Panc1 (cell line): Measurements from ENCODE around the gene SURF4. TPM values are rescaled to one million over a fixed set of nuclear protein-coding genes. Genes with fewer than 3 reads are reported as not detected.

Source experiments
- ATAC-seq: fragments of 200-7000 bp; cut with Tn5 transposase; 2 replicates; pipeline ENCODE4 v1.9.1; 2020; ENCODE audit warnings: mild to moderate bottlenecking, moderate library complexity
- BruUV-seq: library from RNA; stranded (reverse); fragments of 400-500 nt; replicated peaks from 2 replicates; lab custom pipeline; 2021; lab: Mats Ljungman, UMichigan
- CTCF ChIA-PET: fragments of 300-600 bp; sonication (Branson Sonifier 250); formaldehyde crosslinking; loops from one replicate; lab custom pipeline; 2022; ENCODE audit warnings: antibody characterized with exemption; lab: Charles Lee
- POLR2A ChIA-PET: fragments of 300-600 bp; sonication (Branson Sonifier 250); formaldehyde crosslinking; loops from one replicate; lab custom pipeline; 2022; ENCODE audit warnings: antibody characterized with exemption; lab: Charles Lee
- DNase-seq: peaks from one replicate; pipeline ENCODE4 v3.0.0-alpha.2; 2010; ENCODE audit warnings: low read depth, low spot score
- H3K27ac ChIP-seq: 2 replicates; pipeline ENCODE4 v1.5.1; 2011; ENCODE audit warnings: mild to moderate bottlenecking, low read length, inconsistent platforms
- H3K27me3 ChIP-seq: fragments of 200-500 bp; sonication (Bioruptor generic); 2 replicates; pipeline ENCODE4 v1.6.0; 2014; ENCODE audit warnings: low read length, inconsistent platforms; ENCODE audit not compliant: control insufficient read depth, insufficient read depth
- H3K36me3 ChIP-seq: fragments of 200-500 bp; sonication (Bioruptor generic); 2 replicates; pipeline ENCODE4 v1.5.1; 2014; ENCODE audit warnings: inconsistent platforms, mild to moderate bottlenecking, low read length, moderate library complexity; ENCODE audit not compliant: control insufficient read depth, insufficient read depth
- H3K4me1 ChIP-seq: 2 replicates; pipeline ENCODE4 v1.5.1; 2011; ENCODE audit warnings: inconsistent platforms, mild to moderate bottlenecking, low read length, moderate library complexity; ENCODE audit not compliant: control insufficient read depth, insufficient read depth
- H3K4me3 ChIP-seq, 2 experiments: 2 replicates each; pipeline ENCODE4 v1.5.1; 2011 to 2012; ENCODE audit warnings: low read depth in 2 of 2, low read length in 2 of 2, mild to moderate bottlenecking in 2 of 2, inconsistent platforms in 1 of 2, moderate library complexity in 1 of 2
- H3K9me3 ChIP-seq: fragments of 200-500 bp; sonication (Bioruptor generic); 2 replicates; pipeline ENCODE4 v1.5.1; 2014; ENCODE audit warnings: low read depth, mild to moderate bottlenecking, inconsistent platforms, low read length, moderate library complexity; ENCODE audit not compliant: control insufficient read depth, insufficient read depth
- CTCF ChIP-seq: fragments of 450-650 bp; IDR thresholded peaks from 2 replicates; pipeline ENCODE4 v1.5.1; 2017; ENCODE audit warnings: mild to moderate bottlenecking
- POLR2AphosphoS5 ChIP-seq: IDR thresholded peaks from 2 replicates; pipeline ENCODE4 v1.6.1; 2012; ENCODE audit warnings: mild to moderate bottlenecking, low read depth, low read length, moderate library complexity
- REST ChIP-seq, 2 experiments: IDR thresholded peaks; 2 replicates each; pipeline ENCODE4 v1.6.1; 2011 to 2012; ENCODE audit warnings: low read depth in 2 of 2, control low read depth in 1 of 2, low read length in 1 of 2, mild to moderate bottlenecking in 1 of 2, moderate library complexity in 1 of 2; ENCODE audit not compliant: insufficient read depth in 1 of 2
- SIN3A ChIP-seq: IDR thresholded peaks from 2 replicates; pipeline ENCODE4 v1.6.1; 2012; ENCODE audit warnings: low read depth, mild to moderate bottlenecking, low read length, moderate library complexity, borderline replicate concordance; ENCODE audit not compliant: insufficient read depth
- TCF7L2 ChIP-seq: IDR thresholded peaks from 2 replicates; pipeline ENCODE4 v1.6.1; 2011; ENCODE audit warnings: mild to moderate bottlenecking, low read depth, low read length, inconsistent platforms
- in situ Hi-C: cut with HindIII; loops from 2 replicates; pipeline ENCODE4 v1.10.0; 2016; ENCODE audit warnings: low sequenced_read_pairs, low pct_unique_long_range_greater_than_20kb
- intact Hi-C: fragments of 100-400 bp; cut with micrococcal nuclease; formaldehyde crosslinking; loops from one replicate; pipeline ENCODE4 v1.10.0; 2022; ENCODE audit not compliant: unreplicated experiment
- total RNA-seq: library from RNA; stranded (reverse); gene quantifications from one replicate; pipeline ENCODE4 v1.2.1, GENCODE V29; 2021; ENCODE audit not compliant: unreplicated experiment

SURF4 gene
- total RNA-seq, 1 experiment from 2014 or later, result 149 TPM

- H3K4me1 ChIP-seq, result peaks cover 8% of the 10 kb centered on the region
- in situ Hi-C loops (no loop called here), intact Hi-C loops (no loop called here)
- no peaks in the 10 kb centered on the region; the same call in 1 of the 2 replicates for H3K36me3 ChIP-seq
- CTCF ChIA-PET, result interaction anchor here (0.7 kb wide), 1 partner anchor 144 kb away, joined by 8 read pairs; the partner anchor contains the start of gene MYMK
- no peak for DNase-seq
- POLR2A ChIA-PET, result no interaction called here
- BruUV-seq, result no TSS peak
- no peak overlapping the region for H3K4me3 ChIP-seq
- H3K27ac ChIP-seq, result no peak overlapping the region
- H3K9me3 ChIP-seq, result no peaks in the 10 kb centered on the region
- no peaks in the 10 kb centered on the region for H3K27me3 ChIP-seq
- no peak for TF ChIP-seq REST (IDR thresholded peaks at IDR 0.05; ENCODE audit: insufficient read depth in 1 of 2, low read depth in 2 of 2, low read length in 1 of 2)
- TF ChIP-seq POLR2AphosphoS5, result no peak
- TF ChIP-seq TCF7L2, result no peak
- no peak for TF ChIP-seq CTCF
- TF ChIP-seq SIN3A, result no peak
- no peak for ATAC-seq
Observed at GRCh38 chr9:133380734-133381133, 4.9 kb upstream of the SURF4 start.

GRCh38 chr9:133379153-133380086 lies 3.6 kb upstream of the SURF4 start:
- no peak overlapping the region for H3K4me3 ChIP-seq
- peaks cover 5% of the 10 kb centered on the region; the same call in 1 of the 2 replicates for H3K36me3 ChIP-seq
- intact Hi-C loops (no loop called here), in situ Hi-C loops (no loop called here)
- DNase-seq (no peak), ATAC-seq (no peak)
- TF ChIP-seq REST (IDR thresholded peaks at IDR 0.05; ENCODE audit: insufficient read depth in 1 of 2, low read depth in 2 of 2, low read length in 1 of 2), result no peak
- TF ChIP-seq TCF7L2, result no peak
- no peak for TF ChIP-seq CTCF
- TF ChIP-seq SIN3A, result no peak
- no peak for TF ChIP-seq POLR2AphosphoS5
- ChIA-PET POLR2A (interaction anchor here (0.6 kb wide), 1 partner anchor 24 kb away, joined by 3 read pairs; no protein-coding TSS in a partner anchor), CTCF (interaction anchor here (0.6 kb wide), 1 partner anchor 67 kb away, joined by 3 read pairs; no protein-coding TSS in a partner anchor)
- no TSS peak for BruUV-seq
- no peaks in the 10 kb centered on the region for H3K9me3 ChIP-seq
- no peaks in the 10 kb centered on the region for H3K27me3 ChIP-seq
- no peak overlapping the region for H3K27ac ChIP-seq
- peaks cover 9% of the 10 kb centered on the region for H3K4me1 ChIP-seq
